ENCODE measurements around the gene CCDC141. TPM values are rescaled to one million over a fixed set of nuclear protein-coding genes. Genes with fewer than 3 reads are reported as not detected.

Gene CCDC141
- total and polyA plus RNA-seq, 7 donors, result under 0.01 to 8.6 (median 3.8) TPM; not detected in 1

- TF ChIP-seq CTCF (IDR thresholded peaks at IDR 0.05) (no peak), POLR2A (IDR thresholded peaks at IDR 0.05) (no peak), POLR2AphosphoS5 (IDR thresholded peaks at IDR 0.05) (no peak), EP300 (IDR thresholded peaks at IDR 0.05) (no peak)
- Histone ChIP-seq H3K27me3 (no peaks in the 10 kb centered on the region), H3K27ac (no peak overlapping the region), H3K4me3 (no peak overlapping the region), H3K9me3 (no peaks in the 10 kb centered on the region), H3K36me3 (no peaks in the 10 kb centered on the region), H3K4me1 (peaks cover 0 to 6% (median 4%) of the 10 kb centered on the region in 4 donors)
- no peak for DNase-seq
- 84 to 90% methylated on average over 3 of the region's 3 CpGs for WGBS, 2 donors
- intact Hi-C loops (cut with DNase I), result no loop called here
Observed at GRCh38 chr2:178920916-178921513, 128.9 kb downstream of the CCDC141 start.

GRCh38 chr2:178917555-178917954 lies 132.4 kb downstream of the CCDC141 start:
- Histone ChIP-seq H3K9me3 (no peaks in the 10 kb centered on the region), H3K27ac (no peak overlapping the region), H3K4me3 (no peak overlapping the region), H3K36me3 (no peaks in the 10 kb centered on the region), H3K4me1 (peaks cover 0 to 5% (median 4%) of the 10 kb centered on the region in 4 donors), H3K27me3 (no peaks in the 10 kb centered on the region)
- 86 to 89% methylated on average over 4 of the region's 4 CpGs for WGBS, 2 donors
- intact Hi-C loops (cut with DNase I), result no loop called here
- no peak for TF ChIP-seq CTCF (IDR thresholded peaks at IDR 0.05)
- TF ChIP-seq POLR2A (IDR thresholded peaks at IDR 0.05), result no peak
- TF ChIP-seq POLR2AphosphoS5 (IDR thresholded peaks at IDR 0.05), result no peak
- no peak for TF ChIP-seq EP300 (IDR thresholded peaks at IDR 0.05)
- DNase-seq, result no peak

GRCh38 chr2:178915423-178916173 lies 134.3 kb downstream of the CCDC141 start:
- no peaks in the 10 kb centered on the region for H3K27me3 ChIP-seq
- H3K27ac ChIP-seq, result no peak overlapping the region
- TF ChIP-seq EP300 (IDR thresholded peaks at IDR 0.05), result no peak
- H3K4me3 ChIP-seq, result no peak overlapping the region
- H3K4me1 ChIP-seq, result no peaks in the 10 kb centered on the region
- DNase-seq, result no peak
- intact Hi-C loops (cut with DNase I), result no loop called here
- H3K36me3 ChIP-seq, result no peaks in the 10 kb centered on the region
- H3K9me3 ChIP-seq, result no peaks in the 10 kb centered on the region
- WGBS, 2 donors, result 47 to 68% methylated on average over 2 of the region's 2 CpGs

GRCh38 chr2:178914259-178914849 lies 135.6 kb downstream of the CCDC141 start:
- Histone ChIP-seq H3K27ac (no peak overlapping the region), H3K27me3 (no peaks in the 10 kb centered on the region), H3K4me1 (no peaks in the 10 kb centered on the region), H3K9me3 (no peaks in the 10 kb centered on the region), H3K4me3 (no peak overlapping the region), H3K36me3 (no peaks in the 10 kb centered on the region)
- intact Hi-C loops (cut with DNase I), result loop anchor here (1.0 kb wide), 1 partner anchor 118 kb away; no protein-coding TSS in a partner anchor
- TF ChIP-seq CTCF (IDR thresholded peaks at IDR 0.05) (peak; percentile 60 to 75 (median 66)), POLR2A (IDR thresholded peaks at IDR 0.05) (no peak), EP300 (IDR thresholded peaks at IDR 0.05) (no peak), POLR2AphosphoS5 (IDR thresholded peaks at IDR 0.05) (no peak)
- DNase-seq, result peak; percentile 86
- WGBS, 2 donors, result 37 to 39% methylated on average over 4 of the region's 4 CpGs

- DNase-seq, result no peak
- TF ChIP-seq EP300 (IDR thresholded peaks at IDR 0.05) (no peak), POLR2A (IDR thresholded peaks at IDR 0.05) (no peak), CTCF (IDR thresholded peaks at IDR 0.05) (no peak), POLR2AphosphoS5 (IDR thresholded peaks at IDR 0.05) (no peak)
- H3K27ac ChIP-seq, result no peak overlapping the region
- no peak overlapping the region for H3K4me3 ChIP-seq
- intact Hi-C loops (cut with DNase I), result no loop called here
- WGBS, 2 donors, result 93 to 99% methylated on average over 1 of the region's 1 CpG
- no peaks in the 10 kb centered on the region for H3K9me3 ChIP-seq
- H3K27me3 ChIP-seq, result no peaks in the 10 kb centered on the region
- H3K36me3 ChIP-seq, result no peaks in the 10 kb centered on the region
- H3K4me1 ChIP-seq, result no peaks in the 10 kb centered on the region
Observed at GRCh38 chr2:178913049-178913441, 136.9 kb downstream of the CCDC141 start.
